ENCODE results near the gene MT2A. TPM values are rescaled to one million over a fixed set of nuclear protein-coding genes. Genes with fewer than 3 reads are reported as not detected.

The MT2A gene
- total and polyA plus RNA-seq, 2 of the 13 experiments (the other 11 are each of a cell fraction or from before 2014, with no cell fraction given), result 135 to 371 TPM

GRCh38 chr16:56637814-56638750, 29.7 kb downstream of the MT2A start, which contains the start of gene MT1A (continued):
- no peak for TF ChIP-seq SRSF4 (IDR thresholded peaks at IDR 0.05; ENCODE audit: low read depth, low read length, poor library complexity, severe bottlenecking)
- peak; percentile 98 for TF ChIP-seq MYPOP (CRISPR knock-in tag; IDR thresholded peaks at IDR 0.05)
- peak; percentile 47; the same call in 1 of the 2 replicates for TF ChIP-seq ZFP91 (CRISPR knock-in tag; IDR thresholded peaks at IDR 0.05; ENCODE audit: borderline replicate concordance)
- TF ChIP-seq ZMAT5 (CRISPR knock-in tag; IDR thresholded peaks at IDR 0.05; ENCODE audit: borderline replicate concordance, low read depth), result no peak
- TF ChIP-seq HDAC6 (IDR thresholded peaks at IDR 0.05; ENCODE audit: low read depth, low read length), result no peak
- no peak for TF ChIP-seq PHF5A (CRISPR knock-in tag; IDR thresholded peaks at IDR 0.05; ENCODE audit: low read depth, unreplicated experiment)
- no peak for TF ChIP-seq PLRG1 (conservative IDR thresholded peaks at IDR 0.05)
- TF ChIP-seq NFE2L1 (CRISPR knock-in tag; IDR thresholded peaks at IDR 0.05; ENCODE audit: borderline replicate concordance), result no peak
- TF ChIP-seq ZNF547 (CRISPR knock-in tag; IDR thresholded peaks at IDR 0.05), result 0 out of 2 replicates have a peak, but pooled peaks have one; percentile 30
- no peak for TF ChIP-seq SRF (IDR thresholded peaks at IDR 0.05; ENCODE audit: low read depth, low read length)
- TF ChIP-seq ZMYM4 (CRISPR knock-in tag; IDR thresholded peaks at IDR 0.05), result 0 out of 2 replicates have a peak, but pooled peaks have one; percentile 43
- no peak for TF ChIP-seq ZBTB42 (CRISPR knock-in tag; IDR thresholded peaks at IDR 0.05)
- no peak for TF ChIP-seq ZXDC (CRISPR knock-in tag; IDR thresholded peaks at IDR 0.05)
- no peak for TF ChIP-seq PAX8 (CRISPR knock-in tag; IDR thresholded peaks at IDR 0.05; ENCODE audit: borderline replicate concordance)
- no peak for TF ChIP-seq KMT2B (CRISPR knock-in tag; IDR thresholded peaks at IDR 0.05)
- TF ChIP-seq ZNF746 (CRISPR knock-in tag; IDR thresholded peaks at IDR 0.05), result no peak
- no peak for TF ChIP-seq MXD1 (CRISPR knock-in tag; IDR thresholded peaks at IDR 0.05)
- TF ChIP-seq FOSL2 (CRISPR knock-in tag; IDR thresholded peaks at IDR 0.05), result 0 out of 2 replicates have a peak, but pooled peaks have one; percentile 17
- TF ChIP-seq PITX1 (CRISPR knock-in tag; IDR thresholded peaks at IDR 0.05), result peak; percentile 47; the same call in 1 of the 2 replicates
